H9 (cell line): ENCODE measurements around the gene OTOGL. TPM values are rescaled to one million over a fixed set of nuclear protein-coding genes. Genes with fewer than 3 reads are reported as not detected.

ENCODE experiments used
- DNase-seq: peaks from one replicate; pipeline ENCODE4 v3.0.0-alpha.2; 2017
- H2AFZ ChIP-seq: one replicate; pipeline ENCODE4 v1.6.1; 2013; ENCODE audit warnings: mild to moderate bottlenecking, low read length, control low read depth, moderate library complexity
- H2AK5ac ChIP-seq: 2 replicates; pipeline ENCODE4 v1.6.1; 2013; ENCODE audit warnings: low read length, control low read depth, mixed read lengths; ENCODE audit not compliant: insufficient read length
- H2BK120ac ChIP-seq: one replicate; pipeline ENCODE4 v1.6.1; 2013; ENCODE audit warnings: low read depth, mild to moderate bottlenecking, low read length, control low read depth, inconsistent platforms; ENCODE audit not compliant: poor library complexity, severe bottlenecking
- H2BK12ac ChIP-seq: 2 replicates; pipeline ENCODE4 v1.6.1; 2013; ENCODE audit warnings: low read length, control low read depth, mixed read lengths, low read depth; ENCODE audit not compliant: insufficient read length
- H2BK15ac ChIP-seq: 2 replicates; pipeline ENCODE4 v1.6.1; 2013; ENCODE audit warnings: low read depth, low read length, control low read depth
- H2BK20ac ChIP-seq: one replicate; pipeline ENCODE4 v1.6.1; 2013; ENCODE audit warnings: low read depth, mild to moderate bottlenecking, low read length, control low read depth, inconsistent platforms; ENCODE audit not compliant: poor library complexity, severe bottlenecking
- H2BK5ac ChIP-seq: 2 replicates; pipeline ENCODE4 v1.6.1; 2013; ENCODE audit warnings: low read length, control low read depth, mixed read lengths; ENCODE audit not compliant: insufficient read length
- H3K14ac ChIP-seq: 2 replicates; pipeline ENCODE4 v1.6.1; 2013; ENCODE audit warnings: low read length, control low read depth; ENCODE audit not compliant: insufficient read depth
- H3K18ac ChIP-seq: 2 replicates; pipeline ENCODE4 v1.6.1; 2013; ENCODE audit warnings: low read depth, mild to moderate bottlenecking, mixed read lengths, low read length, control low read depth; ENCODE audit not compliant: insufficient read length
- H3K23ac ChIP-seq: 2 replicates; pipeline ENCODE4 v1.6.1; 2013; ENCODE audit warnings: low read length, control low read depth, mixed read lengths, low read depth; ENCODE audit not compliant: insufficient read length
- H3K23me2 ChIP-seq: 2 replicates; pipeline ENCODE4 v1.6.1; 2013; ENCODE audit warnings: low read depth, mild to moderate bottlenecking, mixed read lengths, low read length, control low read depth; ENCODE audit not compliant: insufficient read length, poor library complexity, severe bottlenecking
- H3K27ac ChIP-seq: 2 replicates; pipeline ENCODE4 v1.5.1; 2013; ENCODE audit warnings: low read length, control low read depth, mixed read lengths, low read depth; ENCODE audit not compliant: insufficient read length
- H3K27me3 ChIP-seq: 2 replicates; pipeline ENCODE4 v1.6.1; 2013; ENCODE audit warnings: low read length, control low read depth, inconsistent platforms; ENCODE audit not compliant: insufficient read depth
- H3K4ac ChIP-seq: 2 replicates; pipeline ENCODE4 v1.6.1; 2013; ENCODE audit warnings: low read depth, mild to moderate bottlenecking, control low read depth, inconsistent platforms, low read length, moderate library complexity
- H3K4me1 ChIP-seq: 2 replicates; pipeline ENCODE4 v1.6.1; 2013; ENCODE audit warnings: low read length, control low read depth, inconsistent platforms; ENCODE audit not compliant: insufficient read depth
- H3K4me2 ChIP-seq: 2 replicates; pipeline ENCODE4 v1.6.1; 2013; ENCODE audit warnings: low read length, control low read depth, mixed read lengths; ENCODE audit not compliant: insufficient read length, insufficient read depth
- H3K56ac ChIP-seq: 2 replicates; pipeline ENCODE4 v1.6.1; 2013; ENCODE audit warnings: low read depth, mild to moderate bottlenecking, mixed read lengths, low read length, control low read depth; ENCODE audit not compliant: insufficient read length
- H3K79me1 ChIP-seq: 2 replicates; pipeline ENCODE4 v1.6.1; 2013; ENCODE audit warnings: low read depth, mild to moderate bottlenecking, moderate library complexity, low read length, control low read depth, inconsistent platforms; ENCODE audit not compliant: insufficient read depth, poor library complexity, severe bottlenecking
- H3K79me2 ChIP-seq: 2 replicates; pipeline ENCODE4 v1.6.1; 2013; ENCODE audit warnings: low read length, control low read depth, inconsistent platforms; ENCODE audit not compliant: insufficient read depth
- H3K9ac ChIP-seq: 2 replicates; pipeline ENCODE4 v1.6.1; 2013; ENCODE audit warnings: low read length, control low read depth, mixed read lengths; ENCODE audit not compliant: insufficient read length; ENCODE audit errors: extremely low read depth
- H3K9me3 ChIP-seq: one replicate; pipeline ENCODE4 v1.6.1; 2013; ENCODE audit warnings: low read depth, low read length, inconsistent platforms; ENCODE audit not compliant: control insufficient read depth
- H3T11ph ChIP-seq: one replicate; pipeline ENCODE4 v1.6.1; 2013; ENCODE audit warnings: mild to moderate bottlenecking, low read length, control low read depth, inconsistent platforms
- H4K20me1 ChIP-seq: one replicate; pipeline ENCODE4 v1.6.1; 2013; ENCODE audit not compliant: control insufficient read depth, insufficient read length, insufficient read depth
- H4K5ac ChIP-seq: 2 replicates; pipeline ENCODE4 v1.6.1; 2013; ENCODE audit warnings: low read depth, mild to moderate bottlenecking, mixed read lengths, low read length, control low read depth; ENCODE audit not compliant: insufficient read length
- H4K8ac ChIP-seq: replicated peaks from 2 replicates; pipeline ENCODE4 v1.6.1; 2013; ENCODE audit warnings: low read length, control low read depth, mixed read lengths, low read depth; ENCODE audit not compliant: insufficient read length
- H4K91ac ChIP-seq: 2 replicates; pipeline ENCODE4 v1.6.1; 2013; ENCODE audit warnings: low read depth, mild to moderate bottlenecking, moderate library complexity, mixed read lengths, low read length, control low read depth; ENCODE audit not compliant: insufficient read length
- H3K27ac Mint-ChIP-seq, 3 experiments: 2 replicates in 2 of 3; 3 replicates in 1 of 3; pipeline ENCODE4 v1.8.0; 2020 to 2021; ENCODE audit warnings: mixed read lengths in 3 of 3, mild to moderate bottlenecking in 1 of 3, moderate library complexity in 1 of 3
- H3K27me3 Mint-ChIP-seq: 2 replicates; pipeline ENCODE4 v1.8.0; 2021; ENCODE audit warnings: low read depth, mild to moderate bottlenecking, moderate library complexity, mixed read lengths
- H3K36me3 Mint-ChIP-seq, 3 experiments: 2 replicates in 2 of 3; 3 replicates in 1 of 3; pipeline ENCODE4 v1.8.0; 2020 to 2021; ENCODE audit warnings: low read depth in 3 of 3, mixed read lengths in 3 of 3; ENCODE audit not compliant: insufficient read depth in 1 of 3
- H3K4me1 Mint-ChIP-seq, 2 experiments: 2 replicates each; pipeline ENCODE4 v1.8.0; 2020; ENCODE audit warnings: mixed read lengths in 2 of 2
- H3K4me3 Mint-ChIP-seq, 2 experiments: 2 replicates in 1 of 2; 3 replicates in 1 of 2; pipeline ENCODE4 v1.8.0; 2020 to 2021; ENCODE audit warnings: mild to moderate bottlenecking in 2 of 2, mixed read lengths in 2 of 2, moderate library complexity in 1 of 2
- H3K9me3 Mint-ChIP-seq, 2 experiments: 2 replicates in 1 of 2; 3 replicates in 1 of 2; pipeline ENCODE4 v1.8.0; 2020; ENCODE audit warnings: mild to moderate bottlenecking in 2 of 2, mixed read lengths in 2 of 2, moderate library complexity in 1 of 2
- total RNA-seq: library from RNA; stranded (reverse); gene quantifications from 2 replicates; pipeline ENCODE4 v1.2.1, GENCODE V29; 2021
- TF ChIP-seq, protein P1 (sequence below): fragments of 200-600 bp; sonication (generic); conservative IDR thresholded peaks from 3 replicates; pipeline ENCODE4 v1.8.0; 2021; ENCODE audit warnings: antibody characterized with exemption, mild to moderate bottlenecking

The OTOGL gene
- total RNA-seq, 1 experiment from 2014 or later, result 0.11 TPM

DNA sequence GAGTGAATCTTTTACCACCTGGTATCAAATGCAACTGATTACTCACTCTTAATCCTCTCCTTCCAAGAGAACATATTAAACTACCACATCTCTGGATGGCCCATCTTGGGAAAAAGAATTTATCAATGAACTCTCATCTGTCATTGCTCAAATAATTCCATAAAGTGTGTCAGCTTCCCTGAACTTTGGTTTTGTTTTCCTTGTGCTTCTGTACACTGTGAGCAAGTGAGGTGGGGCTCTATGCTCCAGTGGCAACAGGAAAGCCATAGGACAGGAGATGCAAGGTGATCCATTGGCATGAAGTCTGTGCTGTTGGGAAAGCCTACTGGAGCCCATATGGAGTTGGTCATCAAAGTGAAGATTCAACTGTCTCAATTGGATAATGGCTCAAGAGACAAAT, 17.4 kb downstream of the OTOGL start:
- Mint-ChIP-seq H3K4me1 (peaks cover 8% of the 10 kb centered on the region in 2 experiments), H3K9me3 (peaks cover 5 to 6% of the 10 kb centered on the region in 2 experiments; a peak in 3 of 5 replicates), H3K27ac (no peak overlapping the region), H3K36me3 (peaks cover 0 to 9% (median 5%) of the 10 kb centered on the region in 3 experiments; a peak in 4 of 7 replicates), H3K27me3 (no peaks in the 10 kb centered on the region; the same call in 1 of the 2 replicates), H3K4me3 (no peak overlapping the region)
- Histone ChIP-seq H4K5ac (no peak overlapping the region), H2AK5ac (no peak overlapping the region), H2BK20ac (no peak overlapping the region), H2AFZ (no peak overlapping the region), H3K79me1 (no peaks in the 10 kb centered on the region), H3K4me1 (no peaks in the 10 kb centered on the region), H3K4ac (no peak overlapping the region), H3K9ac (no peak overlapping the region), H3K27me3 (no peaks in the 10 kb centered on the region), H3K27ac (no peak overlapping the region), H3K79me2 (no peaks in the 10 kb centered on the region), H2BK5ac (no peak overlapping the region), H3K18ac (no peak overlapping the region), H2BK120ac (no peak overlapping the region), H3K56ac (no peak overlapping the region), H2BK15ac (no peak overlapping the region), H4K8ac (no peak overlapping the region), H3K9me3 (no peaks in the 10 kb centered on the region), H3K23ac (no peak overlapping the region), H3K4me2 (no peak overlapping the region), H3T11ph (no peak overlapping the region), H3K23me2 (no peaks in the 10 kb centered on the region), H3K14ac (no peak overlapping the region), H2BK12ac (no peak overlapping the region), H4K91ac (no peak overlapping the region), H4K20me1 (no peaks in the 10 kb centered on the region)
- no peak for DNase-seq
- TF ChIP-seq, protein P1, sequence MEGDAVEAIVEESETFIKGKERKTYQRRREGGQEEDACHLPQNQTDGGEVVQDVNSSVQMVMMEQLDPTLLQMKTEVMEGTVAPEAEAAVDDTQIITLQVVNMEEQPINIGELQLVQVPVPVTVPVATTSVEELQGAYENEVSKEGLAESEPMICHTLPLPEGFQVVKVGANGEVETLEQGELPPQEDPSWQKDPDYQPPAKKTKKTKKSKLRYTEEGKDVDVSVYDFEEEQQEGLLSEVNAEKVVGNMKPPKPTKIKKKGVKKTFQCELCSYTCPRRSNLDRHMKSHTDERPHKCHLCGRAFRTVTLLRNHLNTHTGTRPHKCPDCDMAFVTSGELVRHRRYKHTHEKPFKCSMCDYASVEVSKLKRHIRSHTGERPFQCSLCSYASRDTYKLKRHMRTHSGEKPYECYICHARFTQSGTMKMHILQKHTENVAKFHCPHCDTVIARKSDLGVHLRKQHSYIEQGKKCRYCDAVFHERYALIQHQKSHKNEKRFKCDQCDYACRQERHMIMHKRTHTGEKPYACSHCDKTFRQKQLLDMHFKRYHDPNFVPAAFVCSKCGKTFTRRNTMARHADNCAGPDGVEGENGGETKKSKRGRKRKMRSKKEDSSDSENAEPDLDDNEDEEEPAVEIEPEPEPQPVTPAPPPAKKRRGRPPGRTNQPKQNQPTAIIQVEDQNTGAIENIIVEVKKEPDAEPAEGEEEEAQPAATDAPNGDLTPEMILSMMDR, result no peak
